Tibial artery (tissue), 4 donors: ENCODE measurements around the gene CTBP1.
"Not testable (repeated sequence)": the region's sequence is repeated elsewhere in the genome, so short reads cannot be mapped to it uniquely, and the experiment has no call there.

Experiments
- DNase-seq, 2 donors: peaks; one replicate each; pipeline ENCODE4 v3.0.0-alpha.2; 2019
- H3K27ac ChIP-seq, 2 donors: fragments of 200-600 bp; sonication (generic) in 1 of 2; 1 replicate in 1 of 2; 2 replicates in 1 of 2; pipeline ENCODE4 v1.5.1; 2018 to 2019; ENCODE audit warnings: mild to moderate bottlenecking in 1 of 2
- H3K27me3 ChIP-seq, 2 donors: fragments of 200-600 bp; sonication (generic) in 1 of 2; one replicate each; pipeline versions ENCODE4 v1.5.1 to v1.6.0; 2016 to 2019
- H3K36me3 ChIP-seq, 3 donors: fragments of 200-600 bp; sonication (generic) in 2 of 3; one replicate each; pipeline ENCODE4 v1.5.1; 2016 to 2019; ENCODE audit warnings: mild to moderate bottlenecking in 2 of 3
- H3K4me1 ChIP-seq, 4 donors: fragments of 200-600 bp; sonication (generic) in 2 of 4; 1 replicate in 3 of 4; 2 replicates in 1 of 4; pipeline ENCODE4 v1.5.1; 2016 to 2019
- H3K4me3 ChIP-seq, 2 donors: fragments of 200-600 bp; sonication (generic) in 1 of 2; 1 replicate in 1 of 2; 2 replicates in 1 of 2; pipeline ENCODE4 v1.5.1; 2018 to 2019; ENCODE audit warnings: mild to moderate bottlenecking in 2 of 2
- H3K9me3 ChIP-seq, 3 donors: fragments of 200-600 bp; sonication (generic) in 1 of 3; one replicate each; pipeline ENCODE4 v1.5.1; 2016 to 2019
- intact Hi-C: fragments of 100-400 bp; cut with DNase I; formaldehyde crosslinking; loops from one replicate; pipeline ENCODE4 v1.15.0; 2023; ENCODE audit warnings: low total_unique reads
- TF ChIP-seq, protein P1 (sequence below), 2 experiments: fragments of 200-600 bp in 1 of 2; fragments of 450-650 bp in 1 of 2; IDR thresholded peaks; one replicate each; pipeline ENCODE4 v1.5.1; 2017 to 2019; ENCODE audit warnings: antibody characterized with exemption in 2 of 2, mild to moderate bottlenecking in 1 of 2, moderate library complexity in 1 of 2

Gene CTBP1

DNA sequence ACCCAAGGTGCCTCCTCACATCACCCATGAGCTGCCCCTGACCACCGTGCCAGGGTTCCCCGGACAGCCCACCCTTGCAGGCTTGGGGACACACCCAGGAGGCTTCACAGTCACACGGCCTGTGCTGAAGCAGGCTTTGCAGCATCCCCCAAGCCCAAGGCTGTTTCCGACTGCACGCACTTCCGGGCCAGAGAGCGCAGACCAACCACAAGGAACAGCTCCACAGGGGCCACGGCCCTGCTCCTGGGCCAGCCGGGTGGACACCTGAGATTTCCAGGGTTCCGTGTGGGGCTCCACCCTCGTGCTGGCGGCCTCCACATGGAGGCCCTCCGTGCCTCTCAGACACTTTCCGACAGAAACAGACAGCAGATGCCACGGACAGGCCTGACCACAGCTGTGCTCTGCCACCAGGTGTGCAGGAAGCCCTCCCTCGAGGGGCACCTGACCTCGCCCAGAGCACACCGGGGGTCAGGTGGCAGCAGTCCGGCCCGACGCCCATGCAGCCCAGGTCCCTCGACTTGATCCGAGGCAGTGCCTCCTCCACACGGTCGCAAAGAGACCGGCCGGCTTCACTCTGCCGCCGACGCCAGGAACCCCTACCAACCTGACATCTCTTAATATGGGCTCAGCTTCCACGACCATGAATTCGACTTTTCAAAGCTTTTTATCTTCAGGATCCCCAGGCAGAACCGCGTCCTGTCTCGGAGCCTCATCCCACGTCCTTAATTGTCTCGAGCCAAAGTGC, 8.0 kb downstream of the CTBP1 start:
- DNase-seq, result peak; percentile 15 to 50
- H3K4me3 ChIP-seq, result no peak overlapping the region
- intact Hi-C loops, result no loop called here
- peaks cover 6 to 50% (median 38%) of the 10 kb centered on the region in 4 donors for H3K4me1 ChIP-seq
- no peaks in the 10 kb centered on the region for H3K9me3 ChIP-seq
- H3K36me3 ChIP-seq, result peaks cover 30 to 59% (median 45%) of the 10 kb centered on the region in 3 donors
- H3K27ac ChIP-seq, result no peak overlapping the region
- H3K27me3 ChIP-seq, result no peaks in the 10 kb centered on the region
- TF ChIP-seq, protein P1, sequence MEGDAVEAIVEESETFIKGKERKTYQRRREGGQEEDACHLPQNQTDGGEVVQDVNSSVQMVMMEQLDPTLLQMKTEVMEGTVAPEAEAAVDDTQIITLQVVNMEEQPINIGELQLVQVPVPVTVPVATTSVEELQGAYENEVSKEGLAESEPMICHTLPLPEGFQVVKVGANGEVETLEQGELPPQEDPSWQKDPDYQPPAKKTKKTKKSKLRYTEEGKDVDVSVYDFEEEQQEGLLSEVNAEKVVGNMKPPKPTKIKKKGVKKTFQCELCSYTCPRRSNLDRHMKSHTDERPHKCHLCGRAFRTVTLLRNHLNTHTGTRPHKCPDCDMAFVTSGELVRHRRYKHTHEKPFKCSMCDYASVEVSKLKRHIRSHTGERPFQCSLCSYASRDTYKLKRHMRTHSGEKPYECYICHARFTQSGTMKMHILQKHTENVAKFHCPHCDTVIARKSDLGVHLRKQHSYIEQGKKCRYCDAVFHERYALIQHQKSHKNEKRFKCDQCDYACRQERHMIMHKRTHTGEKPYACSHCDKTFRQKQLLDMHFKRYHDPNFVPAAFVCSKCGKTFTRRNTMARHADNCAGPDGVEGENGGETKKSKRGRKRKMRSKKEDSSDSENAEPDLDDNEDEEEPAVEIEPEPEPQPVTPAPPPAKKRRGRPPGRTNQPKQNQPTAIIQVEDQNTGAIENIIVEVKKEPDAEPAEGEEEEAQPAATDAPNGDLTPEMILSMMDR (IDR thresholded peaks at IDR 0.05), result no peak

DNA sequence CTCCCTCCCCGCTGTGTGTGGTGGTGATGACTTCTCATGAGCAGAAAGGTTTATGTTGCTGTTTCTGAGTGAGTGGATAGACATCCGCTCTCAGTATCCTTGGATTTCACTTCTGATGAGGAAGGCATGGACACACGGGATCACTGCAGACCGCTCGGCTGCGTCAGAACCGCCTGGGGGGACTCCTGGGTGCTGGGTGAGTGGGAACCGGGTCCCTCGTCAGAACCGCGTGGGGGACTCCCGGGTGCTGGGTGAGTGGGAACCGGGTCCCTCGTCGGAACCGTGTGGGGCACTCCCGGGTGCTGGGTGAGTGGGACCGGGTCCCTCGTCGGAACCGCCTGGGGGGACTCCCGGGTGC, 9.0 kb downstream of the CTBP1 start:
- intact Hi-C loops, result no loop called here
- no peaks in the 10 kb centered on the region for H3K9me3 ChIP-seq
- TF ChIP-seq, protein P1 (IDR thresholded peaks at IDR 0.05), result no peak
- peaks cover under 1 to 40% (median 28%) of the 10 kb centered on the region in 4 donors for H3K4me1 ChIP-seq
- no peaks in the 10 kb centered on the region for H3K27me3 ChIP-seq
- H3K36me3 ChIP-seq, result peaks cover 40 to 69% (median 55%) of the 10 kb centered on the region in 3 donors
- peak in 1 of 2 donors; percentile 47 for DNase-seq
- no peak overlapping the region for H3K27ac ChIP-seq
- no peak overlapping the region for H3K4me3 ChIP-seq

DNA sequence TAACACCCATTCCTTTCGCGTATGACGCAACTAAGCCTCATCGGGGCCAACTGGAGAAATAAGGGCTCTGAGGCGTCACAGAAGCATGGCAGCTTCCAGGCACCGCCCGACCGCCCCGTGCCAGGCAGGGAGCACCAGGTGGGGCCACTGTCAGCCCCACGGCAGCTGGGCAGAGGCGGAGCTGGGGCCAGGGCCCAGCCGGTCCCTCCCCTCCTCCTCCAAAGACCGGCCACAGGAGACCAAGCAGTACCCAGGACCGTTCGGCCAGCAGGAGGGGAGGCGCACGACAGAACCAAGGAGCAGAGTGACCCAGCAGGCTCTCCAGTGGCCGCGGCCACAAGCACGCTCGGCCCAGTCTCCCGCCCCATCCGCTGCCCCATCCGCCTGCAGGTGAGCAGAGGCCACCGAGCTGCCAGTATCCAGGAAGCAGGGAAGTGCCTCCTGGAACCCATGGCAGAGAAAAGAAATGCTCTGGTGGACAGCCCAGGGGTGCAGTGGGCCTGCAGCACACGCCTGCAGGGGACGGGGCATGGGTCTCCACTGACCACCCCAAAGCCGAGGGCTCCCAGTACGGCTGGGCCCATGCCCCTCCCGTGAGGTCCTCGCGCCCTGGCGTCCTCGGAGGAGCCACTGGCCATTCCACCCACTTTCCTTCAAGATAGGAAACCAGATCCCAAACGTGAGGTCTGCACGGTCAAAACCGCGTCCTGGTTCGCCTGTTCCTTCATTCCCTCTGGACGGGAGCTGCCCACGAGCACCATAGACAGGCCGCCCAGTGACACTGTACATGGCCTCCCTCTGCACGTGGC, 9.6 kb downstream of the CTBP1 start:
- H3K27me3 ChIP-seq, result no peaks in the 10 kb centered on the region
- intact Hi-C loops, result no loop called here
- H3K36me3 ChIP-seq, result peaks cover 44 to 75% (median 60%) of the 10 kb centered on the region in 3 donors
- no peak overlapping the region for H3K27ac ChIP-seq
- TF ChIP-seq, protein P1 (IDR thresholded peaks at IDR 0.05), result no peak
- peak; percentile 15 to 57 for DNase-seq
- H3K9me3 ChIP-seq, result no peaks in the 10 kb centered on the region
- peaks cover 0 to 40% (median 22%) of the 10 kb centered on the region in 4 donors for H3K4me1 ChIP-seq
- H3K4me3 ChIP-seq, result no peak overlapping the region

DNA sequence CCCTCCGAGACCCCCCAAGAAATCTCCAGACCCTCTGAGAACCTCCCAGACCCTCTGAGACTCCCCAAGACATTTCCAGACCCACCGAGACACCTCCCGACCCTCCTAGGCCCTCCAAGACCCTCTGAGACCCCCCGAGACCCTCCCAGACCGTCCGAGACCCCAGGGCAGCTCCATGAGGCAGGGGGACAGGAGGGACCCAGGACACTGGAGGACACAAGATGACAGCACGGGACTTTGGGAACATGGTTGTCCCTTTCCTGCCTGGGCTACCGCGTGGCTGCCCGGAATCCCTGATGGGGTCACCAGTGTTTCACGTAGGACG, 10.3 kb downstream of the CTBP1 start:
- intact Hi-C loops, result no loop called here
- H3K27ac ChIP-seq, result no peak overlapping the region

DNA sequence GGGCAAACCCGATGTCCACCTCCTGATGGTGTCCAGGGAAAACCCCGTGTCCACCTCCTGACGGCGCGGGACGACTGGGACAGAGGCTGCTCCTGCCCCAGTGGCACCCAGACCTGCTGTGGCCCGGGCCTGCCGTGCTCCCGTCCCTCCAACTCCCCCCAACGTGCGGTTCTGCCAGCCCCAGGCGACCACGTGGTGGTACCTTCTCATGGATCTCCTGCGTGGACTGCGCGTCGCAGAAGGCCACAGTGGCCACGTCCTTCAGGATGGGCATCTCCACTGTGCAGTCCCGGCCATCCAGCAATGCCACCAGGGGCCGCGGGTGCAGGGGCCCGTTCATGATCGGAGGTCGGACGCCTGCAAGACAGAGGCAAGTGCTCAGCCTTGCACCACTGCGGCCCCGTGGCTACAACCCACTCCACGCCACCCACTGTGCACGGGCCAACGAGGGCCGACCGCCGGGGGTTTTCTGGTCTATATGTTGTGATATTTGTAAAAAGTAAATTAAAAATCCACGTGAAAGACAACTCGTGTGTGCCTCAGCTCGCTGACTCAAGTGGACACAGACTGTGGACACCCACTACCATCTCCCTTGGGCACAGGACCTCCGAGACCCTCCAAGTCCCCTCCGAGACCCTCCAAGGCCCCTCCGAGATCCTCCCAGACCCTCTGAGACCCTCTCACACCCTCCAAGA, 10.8 kb downstream of the CTBP1 start:
- Histone ChIP-seq H3K9me3 (no peaks in the 10 kb centered on the region), H3K36me3 (peaks cover 44 to 87% (median 71%) of the 10 kb centered on the region in 3 donors), H3K27ac (no peak overlapping the region), H3K4me1 (peaks cover 0 to 37% (median 11%) of the 10 kb centered on the region in 4 donors), H3K4me3 (no peak overlapping the region), H3K27me3 (no peaks in the 10 kb centered on the region)
- peak; percentile 16 to 66 for DNase-seq
- intact Hi-C loops, result no loop called here
- TF ChIP-seq, protein P1 (IDR thresholded peaks at IDR 0.05), result no peak

More for the DNA sequence above, 10.3 kb downstream of the CTBP1 start:
- H3K36me3 ChIP-seq, result peaks cover 44 to 82% (median 66%) of the 10 kb centered on the region in 3 donors
- H3K27me3 ChIP-seq, result no peaks in the 10 kb centered on the region
- no peak overlapping the region for H3K4me3 ChIP-seq
- TF ChIP-seq, protein P1 (IDR thresholded peaks at IDR 0.05), result no peak
- H3K4me1 ChIP-seq, result peaks cover 0 to 37% (median 15%) of the 10 kb centered on the region in 4 donors
- H3K9me3 ChIP-seq, result no peaks in the 10 kb centered on the region
- DNase-seq, result peak in 1 of 2 donors; percentile 57

DNA sequence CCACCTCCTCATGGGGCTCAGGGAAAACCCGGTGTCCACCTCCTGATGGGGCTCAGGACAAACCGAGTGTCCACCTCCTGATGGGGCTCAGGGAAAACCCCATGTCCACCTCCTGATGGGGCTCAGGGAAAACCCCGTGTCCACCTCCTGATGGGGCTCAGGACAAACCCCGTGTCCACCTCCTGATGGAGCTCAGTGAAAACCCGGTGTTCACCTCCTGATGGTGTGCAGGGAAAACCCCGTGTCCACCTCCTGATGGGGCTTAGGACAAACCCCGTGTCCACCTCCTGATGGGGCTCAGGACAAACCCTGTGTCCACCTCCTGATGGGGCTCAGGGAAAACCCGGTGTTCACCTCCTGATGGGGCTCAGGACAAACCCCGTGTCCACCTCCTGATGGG, 11.7 kb downstream of the CTBP1 start:
- H3K4me3 ChIP-seq, intact Hi-C loops, H3K9me3 ChIP-seq, H3K27me3 ChIP-seq, H3K27ac ChIP-seq: not testable (repeated sequence)
- peak in 1 of 2 donors; percentile 51 for DNase-seq
- Histone ChIP-seq H3K4me1 (peaks cover 0 to 30% (median 4%) of the 10 kb centered on the region in 4 donors), H3K36me3 (peaks cover 48 to 96% (median 76%) of the 10 kb centered on the region in 3 donors)

DNA sequence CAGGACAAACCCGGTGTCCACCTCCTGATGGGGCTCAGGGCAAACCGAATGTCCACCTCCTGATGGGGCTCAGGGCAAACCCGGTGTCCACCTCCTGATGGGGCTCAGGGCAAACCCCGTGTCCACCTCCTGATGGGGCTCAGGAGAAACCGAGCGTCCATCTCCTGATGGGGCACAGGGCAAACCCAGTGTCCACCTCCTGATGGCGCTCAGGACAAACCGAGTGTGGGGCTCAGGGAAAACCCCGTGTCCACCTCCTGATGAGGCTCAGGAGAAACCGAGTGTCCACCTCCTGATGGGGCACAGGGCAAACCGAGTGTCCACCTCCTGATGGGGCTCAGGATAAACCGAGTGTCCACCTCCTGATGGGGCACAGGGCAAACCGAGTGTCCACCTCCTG, 12.1 kb downstream of the CTBP1 start:
- H3K9me3 ChIP-seq, H3K27ac ChIP-seq, DNase-seq, H3K4me3 ChIP-seq, H3K27me3 ChIP-seq, intact Hi-C loops: not testable (repeated sequence)
- Histone ChIP-seq H3K36me3 (peaks cover 48 to 98% (median 76%) of the 10 kb centered on the region in 3 donors), H3K4me1 (peaks cover 0 to 26% (median 2%) of the 10 kb centered on the region in 4 donors)
